Measurements from ENCODE around the gene GANAB.
"Not testable (repeated sequence)": the region's sequence is repeated elsewhere in the genome, so short reads cannot be mapped to it uniquely, and the experiment has no call there.

The GANAB gene

GRCh38 chr11:62645946-62646824 lies at the start of gene GANAB:
Gene GANAB (minus strand): TSS chr11:62646613. CDS start chr11:62646599, 14 bp downstream.
- DNase-seq (ENCODE audit: low spot score): peak; percentile 98

GRCh38 chr11:62694455-62695167 lies 48.2 kb upstream of the GANAB start:
- DNase-seq (ENCODE audit: low spot score): peak; percentile 81

- DNase-seq (ENCODE audit: low spot score): not testable (repeated sequence)
Observed at GRCh38 chr11:62693624-62694023, 47.2 kb upstream of the GANAB start.

GRCh38 chr11:62689421-62690183 lies 43.2 kb upstream of the GANAB start, which contains the start of gene LRRN4CL:
Gene LRRN4CL (minus strand): TSS chr11:62689530. CDS start chr11:62688508, 1,022 bp downstream.
- DNase-seq (ENCODE audit: low spot score): no peak

- DNase-seq (ENCODE audit: low spot score): no peak
Observed at GRCh38 chr11:62688491-62688890, 42.1 kb upstream of the GANAB start.

- no peak for DNase-seq (ENCODE audit: low spot score)
Observed at GRCh38 chr11:62687508-62688396, 41.3 kb upstream of the GANAB start.

GRCh38 chr11:62682518-62682917 lies 36.1 kb upstream of the GANAB start:
- DNase-seq (ENCODE audit: low spot score): no peak

GRCh38 chr11:62680825-62681240 lies 34.4 kb upstream of the GANAB start:
- DNase-seq (ENCODE audit: low spot score): peak; percentile 88

- DNase-seq (ENCODE audit: low spot score): peak; percentile 89
Observed at GRCh38 chr11:62678770-62679696, 32.6 kb upstream of the GANAB start, which contains the start of gene UBXN1. Gene UBXN1 (minus strand): TSS chr11:62679073. CDS start chr11:62678923, 150 bp downstream.

- no peak for DNase-seq (ENCODE audit: low spot score)
Observed at GRCh38 chr11:62678433-62678769, 32.0 kb upstream of the GANAB start.

- no peak for DNase-seq (ENCODE audit: low spot score)
Observed at GRCh38 chr11:62677714-62678113, 31.3 kb upstream of the GANAB start.

- no peak for DNase-seq (ENCODE audit: low spot score)
Observed at GRCh38 chr11:62677156-62677555, 30.7 kb upstream of the GANAB start.

- DNase-seq (ENCODE audit: low spot score): no peak
Observed at GRCh38 chr11:62676698-62677097, 30.3 kb upstream of the GANAB start.

- not testable (repeated sequence) for DNase-seq (ENCODE audit: low spot score)
Observed at GRCh38 chr11:62675415-62675814, 29.0 kb upstream of the GANAB start.

- DNase-seq (ENCODE audit: low spot score): no peak
Observed at GRCh38 chr11:62673196-62673525, 26.7 kb upstream of the GANAB start.

GRCh38 chr11:62671608-62672389 lies 25.4 kb upstream of the GANAB start, which contains the start of the genes LBHD1 and UQCC3:
Gene LBHD1 (minus strand): TSS chr11:62672267. CDS start chr11:62670031, 2,236 bp downstream.
Gene UQCC3 (plus strand): TSS chr11:62671673. CDS start chr11:62671746, 73 bp downstream.
- DNase-seq (ENCODE audit: low spot score): peak; percentile 90

GRCh38 chr11:62671236-62671607 lies 24.8 kb upstream of the GANAB start:
- DNase-seq (ENCODE audit: low spot score): no peak

GRCh38 chr11:62669420-62670161 lies 23.2 kb upstream of the GANAB start:
- no peak for DNase-seq (ENCODE audit: low spot score)
